ENCODE measurements around the gene AFF3. TPM values are rescaled to one million over a fixed set of nuclear protein-coding genes. Genes with fewer than 3 reads are reported as not detected.

Gene AFF3
- total and polyA plus RNA-seq, 2 donors (not counting 3 experiments of a cell fraction or from before 2014, with no cell fraction given): 0.06 to 0.07 TPM

- FAIRE-seq: no peak
- Histone ChIP-seq H3K27me3 (ENCODE audit: control insufficient read depth in 2 of 2, insufficient read depth in 2 of 2, low read length in 2 of 2) (peaks cover 2 to 11% of the 10 kb centered on the region in 2 experiments), H3K27ac (ENCODE audit: insufficient read depth, low read depth, low read length) (no peak overlapping the region), H4K20me1 (replicated peaks; ENCODE audit: control insufficient read depth, extremely low read depth, insufficient read depth, low read length) (no peaks in the 10 kb centered on the region), H3K4me1 (ENCODE audit: control insufficient read depth, extremely low read depth, insufficient read depth, low read length) (no peaks in the 10 kb centered on the region), H3K79me2 (ENCODE audit: control insufficient read depth, insufficient read depth, low read length) (no peaks in the 10 kb centered on the region), H2AFZ (ENCODE audit: low read depth, low read length) (no peak overlapping the region), H3K9ac (replicated peaks; ENCODE audit: extremely low read depth, insufficient read depth, low read length) (no peak overlapping the region), H3K9me1 (replicated peaks; ENCODE audit: control insufficient read depth, extremely low read depth, insufficient read depth, low read length) (no peaks in the 10 kb centered on the region), H3K4me2 (ENCODE audit: insufficient read depth, low read length) (no peak overlapping the region), H3K9me3 (replicated peaks; ENCODE audit: control insufficient read depth, insufficient read depth, low read length) (no peaks in the 10 kb centered on the region), H3K36me3 (ENCODE audit: control insufficient read depth in 2 of 2, extremely low read depth in 1 of 2, insufficient read depth in 2 of 2, low read length in 2 of 2) (no peaks in the 10 kb centered on the region), H3K4me3 (replicated peaks in 1 of 3; ENCODE audit: insufficient read depth in 1 of 3, low read depth in 1 of 3, low read length in 3 of 3) (no peak overlapping the region)
- CTCF ChIA-PET: no interaction called here
- TF ChIP-seq JUN (IDR thresholded peaks at IDR 0.05; ENCODE audit: borderline replicate concordance, insufficient read depth, insufficient read length, low read depth) (no peak), CTCF (IDR thresholded peaks at IDR 0.05; ENCODE audit: extremely low read depth in 1 of 2, insufficient read depth in 1 of 2, low read depth in 1 of 2, low read length in 2 of 2) (no peak), MYC (IDR thresholded peaks at IDR 0.05; ENCODE audit: low read depth, low read length) (no peak), GATA2 (IDR thresholded peaks at IDR 0.05; ENCODE audit: insufficient read depth, insufficient read length, low read depth, low read length) (no peak), POLR2A (IDR thresholded peaks at IDR 0.05; ENCODE audit: low read depth, low read length) (no peak), EZH2 (IDR thresholded peaks at IDR 0.05; ENCODE audit: borderline replicate concordance, low read depth, low read length, severe bottlenecking) (no peak), FOS (IDR thresholded peaks at IDR 0.05; ENCODE audit: borderline replicate concordance, insufficient read depth, low read length) (no peak), POLR2AphosphoS5 (IDR thresholded peaks at IDR 0.05; ENCODE audit: insufficient read depth, low read depth, low read length) (no peak)
- TF ChIP-seq, protein P1, sequence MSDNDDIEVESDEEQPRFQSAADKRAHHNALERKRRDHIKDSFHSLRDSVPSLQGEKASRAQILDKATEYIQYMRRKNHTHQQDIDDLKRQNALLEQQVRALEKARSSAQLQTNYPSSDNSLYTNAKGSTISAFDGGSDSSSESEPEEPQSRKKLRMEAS (IDR thresholded peaks at IDR 0.05; ENCODE audit: insufficient read depth, insufficient read length): no peak
- dilution Hi-C loops (cut with MboI; ENCODE audit: extremely low pct_ligation_motif_present, low sequenced_read_pairs): no loop called here
- intact Hi-C loops (cut with micrococcal nuclease): no loop called here
- no TSS peak for BruUV-seq (replicated peaks)
- POLR2A ChIA-PET: no interaction called here
- DNase-seq (ENCODE audit: low read depth, low spot score): no peak
These were observed 23.2 kb downstream of the AFF3 start for GRCh38 chr2:100119235-100119634.
